Suprapubic skin (tissue), 4 donors: ENCODE data around the gene HNRNPK. TPM values are rescaled to one million over a fixed set of nuclear protein-coding genes. Genes with fewer than 3 reads are reported as not detected.

Source experiments
- DNase-seq, 2 donors: peaks; one replicate each; pipeline ENCODE4 v3.0.0-alpha.2; 2019; ENCODE audit warnings: low spot score in 2 of 2
- H3K27ac ChIP-seq: fragments of 200-600 bp; sonication (generic); one replicate; pipeline ENCODE4 v1.5.1; 2019
- H3K27me3 ChIP-seq: fragments of 200-600 bp; sonication (generic); one replicate; pipeline ENCODE4 v1.5.1; 2019
- H3K36me3 ChIP-seq: fragments of 200-600 bp; sonication (generic); one replicate; pipeline ENCODE4 v1.5.1; 2019
- H3K4me1 ChIP-seq: fragments of 200-600 bp; sonication (generic); one replicate; pipeline ENCODE4 v1.5.1; 2019
- H3K4me3 ChIP-seq: fragments of 200-600 bp; sonication (generic); one replicate; pipeline ENCODE4 v1.5.1; 2019; ENCODE audit warnings: mild to moderate bottlenecking
- H3K9me3 ChIP-seq: fragments of 200-600 bp; sonication (generic); one replicate; pipeline ENCODE4 v1.5.1; 2019
- CTCF ChIP-seq, 2 donors: fragments of 200-600 bp in 1 of 2; fragments of 450-650 bp in 1 of 2; sonication (generic) in 1 of 2; IDR thresholded peaks; one replicate each; pipeline ENCODE4 v1.5.1; 2016 to 2019; ENCODE audit warnings: antibody characterized with exemption in 2 of 2, mild to moderate bottlenecking in 1 of 2, moderate library complexity in 1 of 2
- EP300 ChIP-seq: sonication (generic); formaldehyde crosslinking; IDR thresholded peaks from one replicate; pipeline ENCODE4 v1.6.1; 2017; ENCODE audit warnings: antibody characterized with exemption
- POLR2A ChIP-seq, 2 donors: fragments of 450-650 bp; IDR thresholded peaks; one replicate each; pipeline ENCODE4 v1.6.1; 2017; ENCODE audit warnings: antibody characterized with exemption in 2 of 2, mild to moderate bottlenecking in 2 of 2, moderate library complexity in 2 of 2
- POLR2AphosphoS5 ChIP-seq, 3 donors: sonication (generic); formaldehyde crosslinking; IDR thresholded peaks; one replicate each; pipeline ENCODE4 v1.6.1; 2017; ENCODE audit warnings: antibody characterized with exemption in 3 of 3
- WGBS: methylation state at CpG from one replicate; pipeline ENCODE4 v1.1.5; 2018; 5-methylcytosine and 5-hydroxymethylcytosine counted together
- total RNA-seq, 4 donors: library from RNA; depleted of rRNA; stranded (reverse); fragments of >200 nt; gene quantifications; one replicate each; pipeline ENCODE4 v1.1.0, GENCODE V29; 2016

HNRNPK gene
- total RNA-seq, 4 donors from 2014 or later: 422 to 538 (median 448) TPM

DNA sequence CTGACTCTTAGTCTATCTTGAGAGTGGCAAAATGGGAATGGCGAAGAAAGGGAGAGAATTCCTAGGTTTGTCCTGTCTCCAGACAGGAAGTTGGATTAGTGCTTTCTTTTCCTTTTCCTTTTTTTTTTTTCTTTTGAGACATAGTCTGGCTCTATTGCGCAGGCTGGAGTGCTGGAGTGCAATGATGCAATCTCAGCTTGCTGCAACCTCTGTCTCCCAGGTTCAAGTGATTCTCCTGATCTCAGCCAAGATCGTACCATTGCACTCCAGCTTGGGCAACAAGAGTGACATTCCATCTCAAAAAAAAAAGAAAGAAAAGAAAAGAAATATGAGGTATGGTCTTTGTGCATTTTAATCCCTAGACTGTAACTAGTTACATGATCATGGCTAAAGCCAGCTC is 46.2 kb downstream of the HNRNPK start:
- TF ChIP-seq POLR2A (IDR thresholded peaks at IDR 0.05) (no peak), CTCF (IDR thresholded peaks at IDR 0.05) (no peak), EP300 (no peak), POLR2AphosphoS5 (IDR thresholded peaks at IDR 0.05) (no peak)
- no peak overlapping the region for H3K27ac ChIP-seq
- WGBS: 71% methylated on average over 3 of the region's 3 CpGs

DNA sequence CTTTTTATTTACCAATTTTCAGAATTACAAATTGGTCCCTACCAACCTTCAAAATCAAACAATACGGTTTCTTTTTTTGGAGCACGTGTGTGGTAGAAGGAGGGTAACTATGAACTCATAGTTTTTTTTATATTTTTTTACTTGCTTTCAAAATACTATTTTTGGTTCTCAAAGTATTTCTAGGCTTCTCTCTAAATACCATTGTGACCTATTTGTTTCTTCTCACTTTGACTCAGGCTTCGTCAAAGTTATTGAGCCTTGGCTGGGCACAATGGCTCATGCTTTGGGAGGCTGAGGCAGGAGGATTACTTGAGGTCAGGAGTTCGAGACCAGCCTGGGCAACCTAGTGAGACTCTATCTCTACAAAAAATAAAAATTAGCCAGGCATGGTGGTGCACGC is 47.2 kb downstream of the HNRNPK start:
- Histone ChIP-seq H3K27ac (no peak overlapping the region), H3K9me3 (no peaks in the 10 kb centered on the region), H3K4me3 (no peak overlapping the region), H3K4me1 (peaks cover 14% of the 10 kb centered on the region), H3K27me3 (no peaks in the 10 kb centered on the region), H3K36me3 (no peaks in the 10 kb centered on the region)
- TF ChIP-seq EP300 (no peak), CTCF (IDR thresholded peaks at IDR 0.05) (no peak), POLR2A (IDR thresholded peaks at IDR 0.05) (no peak), POLR2AphosphoS5 (IDR thresholded peaks at IDR 0.05) (no peak)
- DNase-seq: no peak
- 93% methylated on average over 5 of the region's 5 CpGs for WGBS

More for the DNA sequence above, 46.2 kb downstream of the HNRNPK start:
- no peak for DNase-seq
- no peaks in the 10 kb centered on the region for H3K27me3 ChIP-seq
- no peak overlapping the region for H3K4me3 ChIP-seq
- peaks cover 3% of the 10 kb centered on the region for H3K36me3 ChIP-seq
- H3K9me3 ChIP-seq: no peaks in the 10 kb centered on the region
- peaks cover 14% of the 10 kb centered on the region for H3K4me1 ChIP-seq

- Histone ChIP-seq H3K9me3 (no peaks in the 10 kb centered on the region), H3K36me3 (no peaks in the 10 kb centered on the region), H3K27ac (no peak overlapping the region), H3K4me1 (peaks cover 14% of the 10 kb centered on the region), H3K4me3 (no peak overlapping the region), H3K27me3 (no peaks in the 10 kb centered on the region)
- 73% methylated on average over 2 of the region's 2 CpGs for WGBS
- DNase-seq: no peak
- TF ChIP-seq POLR2A (IDR thresholded peaks at IDR 0.05) (no peak), CTCF (IDR thresholded peaks at IDR 0.05) (no peak), EP300 (no peak), POLR2AphosphoS5 (IDR thresholded peaks at IDR 0.05) (no peak)
These were observed 48.0 kb downstream of the HNRNPK start for GRCh38 chr9:83932011-83932410.

GRCh38 chr9:83930881-83931280 is 49.1 kb downstream of the HNRNPK start:
- no peak for TF ChIP-seq POLR2A (IDR thresholded peaks at IDR 0.05)
- TF ChIP-seq POLR2AphosphoS5 (IDR thresholded peaks at IDR 0.05): no peak
- no peak for TF ChIP-seq EP300
- no peak for TF ChIP-seq CTCF (IDR thresholded peaks at IDR 0.05)
- no peaks in the 10 kb centered on the region for H3K36me3 ChIP-seq
- H3K9me3 ChIP-seq: no peaks in the 10 kb centered on the region
- 93% methylated on average over 5 of the region's 5 CpGs for WGBS
- H3K4me1 ChIP-seq: peaks cover 14% of the 10 kb centered on the region
- H3K4me3 ChIP-seq: no peak overlapping the region
- DNase-seq: no peak
- H3K27ac ChIP-seq: no peak overlapping the region
- no peaks in the 10 kb centered on the region for H3K27me3 ChIP-seq

GRCh38 chr9:83927591-83927990 is 52.4 kb downstream of the HNRNPK start:
- no peak for TF ChIP-seq POLR2A (IDR thresholded peaks at IDR 0.05)
- no peak for TF ChIP-seq CTCF (IDR thresholded peaks at IDR 0.05)
- no peak for TF ChIP-seq EP300
- no peak for TF ChIP-seq POLR2AphosphoS5 (IDR thresholded peaks at IDR 0.05)
- peaks cover 3% of the 10 kb centered on the region for H3K4me1 ChIP-seq
- DNase-seq: no peak
- H3K36me3 ChIP-seq: no peaks in the 10 kb centered on the region
- no peak overlapping the region for H3K4me3 ChIP-seq
- H3K9me3 ChIP-seq: no peaks in the 10 kb centered on the region
- no peak overlapping the region for H3K27ac ChIP-seq
- WGBS: 92% methylated on average over 1 of the region's 1 CpG
- H3K27me3 ChIP-seq: no peaks in the 10 kb centered on the region
